Astrocyte of the hippocampus (primary cell): ENCODE results near the gene STEAP1B.

Experiments used
- DNase-seq: peaks from one replicate; pipeline ENCODE4 v3.0.0; 2011; ENCODE audit warnings: low read depth, low spot score

Gene STEAP1B

GRCh38 chr7:22371878-22372277 is 128.1 kb downstream of the STEAP1B start:
- DNase-seq: no peak
